Muscle layer of duodenum (tissue), 2 donors: ENCODE measurements around the gene LBH.

Experiments used
- H3K27ac ChIP-seq: one replicate; pipeline ENCODE4 v1.7.0; 2013; ENCODE audit warnings: mild to moderate bottlenecking, low read length
- H3K27me3 ChIP-seq: one replicate; pipeline ENCODE4 v1.7.0; 2013; ENCODE audit warnings: low read depth, mild to moderate bottlenecking, control low read depth, low read length
- H3K36me3 ChIP-seq, 2 donors: one replicate each; pipeline ENCODE4 v1.7.0; 2013; ENCODE audit warnings: low read length in 2 of 2, control low read depth in 1 of 2, mild to moderate bottlenecking in 1 of 2; ENCODE audit not compliant: insufficient read depth in 2 of 2, control insufficient read depth in 1 of 2
- H3K4me1 ChIP-seq, 2 donors: one replicate each; pipeline ENCODE4 v1.7.0; 2013; ENCODE audit warnings: low read length in 2 of 2, mild to moderate bottlenecking in 2 of 2, control low read depth in 1 of 2, moderate library complexity in 1 of 2; ENCODE audit not compliant: insufficient read depth in 2 of 2, control insufficient read depth in 1 of 2
- H3K4me3 ChIP-seq, 2 donors: one replicate each; pipeline ENCODE4 v1.7.0; 2013; ENCODE audit warnings: low read length in 2 of 2, low read depth in 1 of 2, mild to moderate bottlenecking in 1 of 2
- H3K9me3 ChIP-seq, 2 donors: one replicate each; pipeline ENCODE4 v1.7.0; 2013; ENCODE audit warnings: low read length in 2 of 2, control low read depth in 1 of 2, mild to moderate bottlenecking in 1 of 2; ENCODE audit not compliant: control insufficient read depth in 1 of 2
- donor health status: healthy.

The LBH gene

GRCh38 chr2:30217644-30218337 is 13.5 kb upstream of the LBH start:
- H3K36me3 ChIP-seq = no peaks in the 10 kb centered on the region
- no peak overlapping the region for H3K4me3 ChIP-seq
- peak overlapping the region; percentile 40 for H3K27ac ChIP-seq
- no peaks in the 10 kb centered on the region for H3K9me3 ChIP-seq
- no peaks in the 10 kb centered on the region for H3K4me1 ChIP-seq
- no peaks in the 10 kb centered on the region for H3K27me3 ChIP-seq

- Histone ChIP-seq H3K27ac (no peak overlapping the region), H3K27me3 (no peaks in the 10 kb centered on the region), H3K9me3 (no peaks in the 10 kb centered on the region), H3K4me3 (no peak overlapping the region), H3K36me3 (no peaks in the 10 kb centered on the region), H3K4me1 (peaks cover 0 to under 1% of the 10 kb centered on the region in 2 donors)
Measured at GRCh38 chr2:30218338-30218713, 13.0 kb upstream of the LBH start.

- Histone ChIP-seq H3K27me3 (no peaks in the 10 kb centered on the region), H3K4me1 (peaks cover 0 to 5% of the 10 kb centered on the region in 2 donors), H3K4me3 (no peak overlapping the region), H3K9me3 (no peaks in the 10 kb centered on the region), H3K36me3 (no peaks in the 10 kb centered on the region), H3K27ac (no peak overlapping the region)
Measured at GRCh38 chr2:30218814-30219213, 12.5 kb upstream of the LBH start.

- Histone ChIP-seq H3K4me1 (peaks cover 3 to 14% of the 10 kb centered on the region in 2 donors), H3K9me3 (no peaks in the 10 kb centered on the region), H3K36me3 (no peaks in the 10 kb centered on the region), H3K27ac (no peak overlapping the region), H3K4me3 (no peak overlapping the region), H3K27me3 (no peaks in the 10 kb centered on the region)
Measured at GRCh38 chr2:30219886-30220875, 11.2 kb upstream of the LBH start.

- H3K36me3 ChIP-seq = no peaks in the 10 kb centered on the region
- H3K4me1 ChIP-seq = peaks cover 7 to 21% of the 10 kb centered on the region in 2 donors
- no peaks in the 10 kb centered on the region for H3K9me3 ChIP-seq
- H3K27ac ChIP-seq = no peak overlapping the region
- H3K27me3 ChIP-seq = no peaks in the 10 kb centered on the region
- H3K4me3 ChIP-seq = no peak overlapping the region
Measured at GRCh38 chr2:30221531-30221930, 9.8 kb upstream of the LBH start.

GRCh38 chr2:30222031-30222430 is 9.3 kb upstream of the LBH start:
- H3K27me3 ChIP-seq = no peaks in the 10 kb centered on the region
- H3K9me3 ChIP-seq = no peaks in the 10 kb centered on the region
- no peak overlapping the region for H3K27ac ChIP-seq
- H3K4me1 ChIP-seq = peaks cover 7 to 21% of the 10 kb centered on the region in 2 donors
- no peak overlapping the region for H3K4me3 ChIP-seq
- no peaks in the 10 kb centered on the region for H3K36me3 ChIP-seq

- Histone ChIP-seq H3K27ac (no peak overlapping the region), H3K9me3 (no peaks in the 10 kb centered on the region), H3K36me3 (no peaks in the 10 kb centered on the region), H3K4me1 (peaks cover 7 to 21% of the 10 kb centered on the region in 2 donors), H3K4me3 (no peak overlapping the region), H3K27me3 (no peaks in the 10 kb centered on the region)
Measured at GRCh38 chr2:30222636-30223360, 8.5 kb upstream of the LBH start.

- peaks cover 7 to 21% of the 10 kb centered on the region in 2 donors for H3K4me1 ChIP-seq
- no peaks in the 10 kb centered on the region for H3K9me3 ChIP-seq
- H3K27me3 ChIP-seq = no peaks in the 10 kb centered on the region
- peak overlapping the region; percentile 22 for H3K27ac ChIP-seq
- no peaks in the 10 kb centered on the region for H3K36me3 ChIP-seq
- no peak overlapping the region for H3K4me3 ChIP-seq
Measured at GRCh38 chr2:30223413-30223874, 7.9 kb upstream of the LBH start.

GRCh38 chr2:30224151-30224550 is 7.2 kb upstream of the LBH start:
- peaks cover 7 to 21% of the 10 kb centered on the region in 2 donors for H3K4me1 ChIP-seq
- H3K4me3 ChIP-seq = no peak overlapping the region
- no peaks in the 10 kb centered on the region for H3K27me3 ChIP-seq
- H3K9me3 ChIP-seq = no peaks in the 10 kb centered on the region
- peak overlapping the region; percentile 22 for H3K27ac ChIP-seq
- H3K36me3 ChIP-seq = no peaks in the 10 kb centered on the region

GRCh38 chr2:30225131-30225762 is 6.1 kb upstream of the LBH start:
- H3K4me1 ChIP-seq = peaks cover 7 to 21% of the 10 kb centered on the region in 2 donors

More at GRCh38 chr2:30225131-30225762, 6.1 kb upstream of the LBH start:
- Histone ChIP-seq H3K27ac (peak overlapping the region; percentile 79), H3K9me3 (no peaks in the 10 kb centered on the region), H3K36me3 (no peaks in the 10 kb centered on the region), H3K27me3 (no peaks in the 10 kb centered on the region), H3K4me3 (peak overlapping the region; percentile 37 to 48)
